SK-N-SH (cell line): Measurements from ENCODE around the gene SPRING1. TPM values are rescaled to one million over a fixed set of nuclear protein-coding genes. Genes with fewer than 3 reads are reported as not detected.

ENCODE experiments used
- CTCF ChIA-PET: fragments of 300-600, 350-600 bp; formaldehyde crosslinking; extraction: SDS; loops from one replicate; lab custom pipeline; 2021; lab: Yijun Ruan, JAX
- POLR2A ChIA-PET: fragments of 350-600 bp; sonication (Branson Sonifier 250); formaldehyde crosslinking; extraction: SDS; loops from one replicate; lab custom pipeline; 2020; ENCODE audit warnings: antibody characterized with exemption, inconsistent platforms; lab: Yijun Ruan, JAX
- DNase-seq: peaks from one replicate; pipeline ENCODE4 v3.0.0; 2012
- H2AFZ ChIP-seq: fragments of 200-600 bp; sonication (generic); 2 replicates; pipeline ENCODE4 v1.8.1; 2016; ENCODE audit warnings: antibody characterized with exemption, mild to moderate bottlenecking, low read depth
- H3F3A ChIP-seq: fragments of 200-600 bp; sonication (generic); replicated peaks from 2 replicates; pipeline ENCODE3; 2016; ENCODE audit warnings: antibody characterized with exemption, mild to moderate bottlenecking; ENCODE audit not compliant: insufficient read depth
- H3K27ac ChIP-seq, 2 experiments: fragments of 200-500 bp in 1 of 2; fragments of 200-600 bp in 1 of 2; sonication (Bioruptor generic) in 1 of 2; sonication (generic), shearing (Covaris generic) in 1 of 2; 2 replicates each; pipeline versions ENCODE4 v1.5.1 to v1.6.1; 2014 to 2016; ENCODE audit warnings: low read depth in 2 of 2, inconsistent platforms in 1 of 2, low read length in 1 of 2, mild to moderate bottlenecking in 1 of 2, mixed read lengths in 1 of 2
- H3K27me3 ChIP-seq: fragments of 200-600 bp; sonication (generic), shearing (Covaris generic); 2 replicates; pipeline ENCODE4 v1.6.1; 2016; ENCODE audit warnings: mixed run types; ENCODE audit not compliant: insufficient read depth
- H3K36me3 ChIP-seq, 2 experiments: fragments of 200-500 bp in 1 of 2; fragments of 200-600 bp in 1 of 2; sonication (Bioruptor generic) in 1 of 2; sonication (generic) in 1 of 2; replicated peaks in 1 of 2; 2 replicates each; pipeline versions ENCODE3 to v1.5.1; 2014 to 2016; ENCODE audit warnings: low read length in 1 of 2, mild to moderate bottlenecking in 1 of 2; ENCODE audit not compliant: insufficient read depth in 2 of 2, control insufficient read depth in 1 of 2
- H3K4me1 ChIP-seq, 2 experiments: fragments of 200-500 bp in 1 of 2; fragments of 200-600 bp in 1 of 2; sonication (Bioruptor generic) in 1 of 2; sonication (generic), shearing (Covaris generic) in 1 of 2; 2 replicates each; pipeline versions ENCODE4 v1.5.1 to v1.6.1; 2014 to 2016; ENCODE audit warnings: low read depth in 1 of 2, low read length in 1 of 2, mixed run types in 1 of 2; ENCODE audit not compliant: insufficient read depth in 2 of 2, control insufficient read depth in 1 of 2
- H3K4me2 ChIP-seq: fragments of 200-600 bp; sonication (generic), shearing (Covaris generic); 2 replicates; pipeline ENCODE4 v1.6.1; 2017; ENCODE audit warnings: mixed run types
- H3K4me3 ChIP-seq, 2 experiments: fragments of 200-500 bp in 1 of 2; fragments of 200-600 bp in 1 of 2; sonication (Bioruptor generic) in 1 of 2; sonication (generic), shearing (Covaris generic) in 1 of 2; 2 replicates each; pipeline versions ENCODE4 v1.5.1 to v1.8.1; 2014 to 2016; ENCODE audit warnings: low read depth in 2 of 2, inconsistent platforms in 1 of 2, low read length in 1 of 2, mild to moderate bottlenecking in 1 of 2, mixed read lengths in 1 of 2, moderate library complexity in 1 of 2
- H3K79me2 ChIP-seq: fragments of 200-600 bp; sonication (generic); 2 replicates; pipeline ENCODE4 v1.8.1; 2017; ENCODE audit warnings: mild to moderate bottlenecking; ENCODE audit not compliant: insufficient read depth
- H3K9ac ChIP-seq: fragments of 200-600 bp; sonication (generic); 2 replicates; pipeline ENCODE4 v1.6.1; 2017; ENCODE audit warnings: mixed run types
- H3K9me2 ChIP-seq: fragments of 200-600 bp; sonication (generic); 2 replicates; pipeline ENCODE4 v1.6.1; 2017; ENCODE audit warnings: mixed run types
- H3K9me3 ChIP-seq: fragments of 200-600 bp; sonication (generic); 2 replicates; pipeline ENCODE4 v1.6.1; 2017; ENCODE audit warnings: mixed run types, mild to moderate bottlenecking, moderate library complexity
- H4K20me1 ChIP-seq: fragments of 200-600 bp; sonication (generic); 2 replicates; pipeline ENCODE4 v1.6.1; 2017; ENCODE audit warnings: mild to moderate bottlenecking, mixed run types; ENCODE audit not compliant: insufficient read depth
- EP300 ChIP-seq, 2 experiments: IDR thresholded peaks; 2 replicates each; pipeline versions ENCODE4 v1.4.0 to v1.6.1; 2012; ENCODE audit warnings: borderline replicate concordance in 1 of 2, low read depth in 1 of 2, low read length in 1 of 2
- GABPA ChIP-seq: IDR thresholded peaks from 2 replicates; pipeline ENCODE4 v1.4.0; 2012; ENCODE audit warnings: low read depth, mild to moderate bottlenecking
- MXI1 ChIP-seq: IDR thresholded peaks from 2 replicates; pipeline ENCODE4 v1.6.1; 2012; ENCODE audit warnings: mild to moderate bottlenecking, low read depth, low read length, improper control_type of control experiment
- POLR2AphosphoS5 ChIP-seq: IDR thresholded peaks from 2 replicates; pipeline ENCODE4 v1.6.1; 2012; ENCODE audit warnings: low read depth, low read length
- RAD21 ChIP-seq: IDR thresholded peaks from 2 replicates; pipeline ENCODE4 v1.6.1; 2012; ENCODE audit warnings: mild to moderate bottlenecking, low read length
- RCOR1 ChIP-seq: fragments of 150-350 bp; IDR thresholded peaks from 2 replicates; pipeline ENCODE4 v1.6.1; 2017; ENCODE audit warnings: antibody characterized with exemption, low read length
- SMC3 ChIP-seq: IDR thresholded peaks from 2 replicates; pipeline ENCODE4 v1.6.1; 2012; ENCODE audit warnings: low read depth, low read length, improper control_type of control experiment
- TEAD4 ChIP-seq: IDR thresholded peaks from 2 replicates; pipeline ENCODE4 v1.4.0; 2012; ENCODE audit warnings: mild to moderate bottlenecking, borderline replicate concordance; ENCODE audit not compliant: insufficient read depth
- WGBS: methylation state at CpG from one replicate; pipeline ENCODE4 v1.1.6; 2017; ENCODE audit warnings: low lambda C conversion rate; 5-methylcytosine and 5-hydroxymethylcytosine counted together
- polyA plus RNA-seq, 3 experiments: library from polyadenylated mRNA; depleted of rRNA; stranded (reverse); fragments of >200 nt; gene quantifications; 2 replicates each; pipeline ENCODE4 v1.2.3, GENCODE V29; 2012
- TF ChIP-seq, protein P1 (sequence below): fragments of 150-350 bp; IDR thresholded peaks from 2 replicates; pipeline ENCODE4 v1.6.1; 2017; ENCODE audit warnings: antibody characterized with exemption, low read length, low read depth, borderline replicate concordance
- TF ChIP-seq, protein P2 (sequence below): IDR thresholded peaks from 2 replicates; pipeline ENCODE4 v1.4.0; 2012; ENCODE audit warnings: low read depth

The SPRING1 gene
- polyA plus RNA-seq, 1 of the 3 experiments (the other 2 are of a cell fraction): 10.9 TPM

DNA sequence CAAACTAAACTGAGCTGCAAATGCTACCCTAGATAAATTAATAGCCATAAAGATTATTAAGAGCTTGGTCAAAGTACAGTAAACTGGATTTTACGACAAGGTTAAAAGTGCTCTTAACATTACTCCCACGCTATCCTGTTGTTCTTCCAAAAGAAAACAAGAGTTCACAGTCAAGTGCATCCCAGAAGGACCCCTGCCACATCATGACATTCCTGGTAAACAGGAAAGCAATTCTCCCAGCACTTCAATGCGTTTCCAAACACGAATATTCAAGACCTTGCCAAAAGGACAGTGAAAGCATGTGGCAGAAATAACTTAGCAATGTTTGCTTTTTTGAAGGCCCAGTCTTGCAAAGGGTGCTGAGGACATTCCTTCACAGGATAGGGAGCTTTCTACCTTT, 11.2 kb downstream of the SPRING1 start:
- WGBS: 93% methylated on average over 4 of the region's 4 CpGs
- Histone ChIP-seq H3K27ac (no peak overlapping the region), H2AFZ (no peak overlapping the region), H3K27me3 (no peaks in the 10 kb centered on the region), H3K4me1 (no peaks in the 10 kb centered on the region), H3K9me3 (no peaks in the 10 kb centered on the region), H3F3A (no peaks in the 10 kb centered on the region), H3K79me2 (peaks cover 54% of the 10 kb centered on the region), H3K9me2 (no peaks in the 10 kb centered on the region), H4K20me1 (0 out of 2 replicates have a peak, but pooled peaks cover 4% of the 10 kb centered on the region), H3K9ac (no peak overlapping the region), H3K4me3 (no peak overlapping the region), H3K4me2 (no peak overlapping the region), H3K36me3 (peaks cover 7 to 14% of the 10 kb centered on the region in 2 experiments)
- ChIA-PET POLR2A (interaction anchor here (0.6 kb wide), 1 partner anchor 151 kb away, joined by 3 read pairs; no protein-coding TSS in a partner anchor), CTCF (interaction anchor here (0.6 to 2.4 kb wide), 6 partner anchors 13 to 486 kb away, joined by 3 to 7 read pairs (median 4); no protein-coding TSS in a partner anchor)
- TF ChIP-seq, protein P1, sequence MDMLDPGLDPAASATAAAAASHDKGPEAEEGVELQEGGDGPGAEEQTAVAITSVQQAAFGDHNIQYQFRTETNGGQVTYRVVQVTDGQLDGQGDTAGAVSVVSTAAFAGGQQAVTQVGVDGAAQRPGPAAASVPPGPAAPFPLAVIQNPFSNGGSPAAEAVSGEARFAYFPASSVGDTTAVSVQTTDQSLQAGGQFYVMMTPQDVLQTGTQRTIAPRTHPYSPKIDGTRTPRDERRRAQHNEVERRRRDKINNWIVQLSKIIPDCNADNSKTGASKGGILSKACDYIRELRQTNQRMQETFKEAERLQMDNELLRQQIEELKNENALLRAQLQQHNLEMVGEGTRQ: no peak
- TF ChIP-seq RCOR1: no peak
- TF ChIP-seq POLR2AphosphoS5: no peak
- TF ChIP-seq RAD21: no peak
- TF ChIP-seq, protein P2, sequence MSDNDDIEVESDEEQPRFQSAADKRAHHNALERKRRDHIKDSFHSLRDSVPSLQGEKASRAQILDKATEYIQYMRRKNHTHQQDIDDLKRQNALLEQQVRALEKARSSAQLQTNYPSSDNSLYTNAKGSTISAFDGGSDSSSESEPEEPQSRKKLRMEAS: no peak
- TF ChIP-seq EP300 (IDR thresholded peaks at IDR 0.05; ENCODE audit: borderline replicate concordance in 1 of 2, low read depth in 1 of 2, low read length in 1 of 2): no peak
- no peak for TF ChIP-seq MXI1
- TF ChIP-seq SMC3: no peak
- no peak for DNase-seq

DNA sequence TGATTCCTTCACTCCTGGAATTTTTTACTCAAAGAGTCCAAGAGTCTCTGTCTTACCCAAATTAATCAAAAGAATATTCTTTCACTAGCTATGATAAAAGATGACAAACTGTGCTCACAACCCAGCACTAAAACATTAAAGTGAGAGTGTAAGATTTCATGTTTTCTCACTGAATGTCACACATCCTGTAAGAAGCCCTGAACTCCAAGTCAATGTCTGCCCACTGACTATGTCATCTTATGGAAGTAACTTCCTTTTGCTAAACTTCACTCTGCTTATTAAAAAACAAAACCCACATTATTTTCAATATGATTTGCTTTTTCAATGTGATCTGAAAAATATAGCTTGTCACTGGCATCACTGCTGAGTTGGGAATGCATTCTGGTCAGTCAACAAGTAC, 15.6 kb downstream of the SPRING1 start:
- Histone ChIP-seq H3K4me1 (peaks cover 0 to 10% of the 10 kb centered on the region in 2 experiments; a peak in 1 of 4 replicates), H3K9me2 (no peaks in the 10 kb centered on the region), H3K4me2 (no peak overlapping the region), H3K9me3 (no peaks in the 10 kb centered on the region), H3K9ac (no peak overlapping the region), H3K27me3 (no peaks in the 10 kb centered on the region), H3K27ac (no peak overlapping the region), H3K4me3 (no peak overlapping the region), H2AFZ (no peak overlapping the region), H3F3A (peaks cover 4% of the 10 kb centered on the region), H3K79me2 (peaks cover 28% of the 10 kb centered on the region), H3K36me3 (peaks cover 6 to 35% of the 10 kb centered on the region in 2 experiments), H4K20me1 (0 out of 2 replicates have a peak, but pooled peaks cover 4% of the 10 kb centered on the region)
- ChIA-PET POLR2A (no interaction called here), CTCF (interaction anchor here (1.2 to 1.9 kb wide), 3 partner anchors 10 to 19 kb away, joined by 3 to 14 read pairs (median 4); no protein-coding TSS in a partner anchor)
- DNase-seq: no peak
- TF ChIP-seq TEAD4 (no peak), POLR2AphosphoS5 (no peak), GABPA (no peak)
- TF ChIP-seq, protein P2: no peak
